ENCODE data around the gene SCD. TPM values are rescaled to one million over a fixed set of nuclear protein-coding genes. Genes with fewer than 3 reads are reported as not detected.

SCD gene
- total RNA-seq, 1 donor from 2014 or later = 276 TPM

DNA sequence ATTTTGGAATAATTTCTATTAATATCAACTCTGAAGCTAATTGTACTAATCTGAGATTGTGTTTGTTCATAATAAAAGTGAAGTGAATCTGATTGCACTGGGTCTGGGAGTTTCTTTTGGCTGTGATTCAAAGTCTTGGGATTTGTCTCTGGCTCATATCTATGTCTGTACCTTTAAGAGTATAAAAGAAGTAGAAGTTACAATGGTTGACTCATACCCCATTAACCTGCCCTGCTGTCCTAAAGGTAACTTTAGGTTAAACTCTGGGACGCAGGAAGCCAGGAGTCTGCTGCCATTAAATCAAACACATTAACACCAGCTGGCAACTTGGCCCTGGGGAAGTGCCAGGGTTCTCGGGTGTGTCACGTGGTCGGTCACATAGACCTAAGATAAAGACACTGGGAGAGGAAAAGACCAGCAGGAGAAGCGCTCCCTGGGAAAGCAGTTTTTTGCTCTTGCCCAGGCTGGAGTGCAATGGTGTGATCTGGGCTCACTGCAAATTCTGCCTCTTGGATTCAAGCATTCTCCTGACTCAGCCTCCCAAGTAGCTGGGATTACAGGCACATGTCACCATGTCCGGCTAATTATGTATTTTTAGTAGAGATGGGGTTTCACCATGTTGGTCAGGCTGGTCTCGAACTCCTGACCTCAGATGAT, 17.8 kb downstream of the SCD start:
- intact Hi-C loops (cut with DNase I) = no loop called here
- H3K4me1 ChIP-seq = peaks cover 12% of the 10 kb centered on the region
- no peaks in the 10 kb centered on the region for H3K9me3 ChIP-seq
- peak; percentile 87 for DNase-seq
- H3K36me3 ChIP-seq = peaks cover 5% of the 10 kb centered on the region
- no peak overlapping the region for H3K27ac ChIP-seq
- H3K4me3 ChIP-seq = no peak overlapping the region
- no peaks in the 10 kb centered on the region for H3K27me3 ChIP-seq
- ATAC-seq = peak; percentile 92
- TF ChIP-seq, protein P1, sequence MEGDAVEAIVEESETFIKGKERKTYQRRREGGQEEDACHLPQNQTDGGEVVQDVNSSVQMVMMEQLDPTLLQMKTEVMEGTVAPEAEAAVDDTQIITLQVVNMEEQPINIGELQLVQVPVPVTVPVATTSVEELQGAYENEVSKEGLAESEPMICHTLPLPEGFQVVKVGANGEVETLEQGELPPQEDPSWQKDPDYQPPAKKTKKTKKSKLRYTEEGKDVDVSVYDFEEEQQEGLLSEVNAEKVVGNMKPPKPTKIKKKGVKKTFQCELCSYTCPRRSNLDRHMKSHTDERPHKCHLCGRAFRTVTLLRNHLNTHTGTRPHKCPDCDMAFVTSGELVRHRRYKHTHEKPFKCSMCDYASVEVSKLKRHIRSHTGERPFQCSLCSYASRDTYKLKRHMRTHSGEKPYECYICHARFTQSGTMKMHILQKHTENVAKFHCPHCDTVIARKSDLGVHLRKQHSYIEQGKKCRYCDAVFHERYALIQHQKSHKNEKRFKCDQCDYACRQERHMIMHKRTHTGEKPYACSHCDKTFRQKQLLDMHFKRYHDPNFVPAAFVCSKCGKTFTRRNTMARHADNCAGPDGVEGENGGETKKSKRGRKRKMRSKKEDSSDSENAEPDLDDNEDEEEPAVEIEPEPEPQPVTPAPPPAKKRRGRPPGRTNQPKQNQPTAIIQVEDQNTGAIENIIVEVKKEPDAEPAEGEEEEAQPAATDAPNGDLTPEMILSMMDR (IDR thresholded peaks at IDR 0.05) = no peak

DNA sequence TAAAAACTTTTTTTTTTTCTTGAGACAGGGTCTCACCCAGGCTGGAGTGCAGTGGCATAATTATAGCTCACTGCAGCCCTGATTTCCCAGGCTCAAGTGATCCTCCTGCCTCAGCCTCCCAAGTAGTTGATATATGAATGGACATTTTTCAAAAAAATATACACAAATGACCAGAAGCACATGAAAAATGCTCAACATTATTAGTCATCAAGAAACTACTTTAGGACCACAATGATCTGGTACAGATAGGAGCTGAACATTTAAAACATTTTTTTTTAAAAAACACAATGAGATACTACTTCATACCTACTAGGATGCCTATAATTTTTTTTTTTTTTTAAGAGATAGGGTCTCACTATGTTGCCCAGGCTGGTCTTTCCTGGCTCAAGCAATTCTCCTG, 21.7 kb downstream of the SCD start:
- Histone ChIP-seq H3K27ac (no peak overlapping the region), H3K36me3 (no peaks in the 10 kb centered on the region), H3K4me1 (peaks cover 39% of the 10 kb centered on the region), H3K27me3 (no peaks in the 10 kb centered on the region), H3K9me3 (no peaks in the 10 kb centered on the region), H3K4me3 (no peak overlapping the region)
- DNase-seq (no peak), ATAC-seq (no peak)
- TF ChIP-seq, protein P1 (IDR thresholded peaks at IDR 0.05) = no peak
- intact Hi-C loops (cut with DNase I) = no loop called here

DNA sequence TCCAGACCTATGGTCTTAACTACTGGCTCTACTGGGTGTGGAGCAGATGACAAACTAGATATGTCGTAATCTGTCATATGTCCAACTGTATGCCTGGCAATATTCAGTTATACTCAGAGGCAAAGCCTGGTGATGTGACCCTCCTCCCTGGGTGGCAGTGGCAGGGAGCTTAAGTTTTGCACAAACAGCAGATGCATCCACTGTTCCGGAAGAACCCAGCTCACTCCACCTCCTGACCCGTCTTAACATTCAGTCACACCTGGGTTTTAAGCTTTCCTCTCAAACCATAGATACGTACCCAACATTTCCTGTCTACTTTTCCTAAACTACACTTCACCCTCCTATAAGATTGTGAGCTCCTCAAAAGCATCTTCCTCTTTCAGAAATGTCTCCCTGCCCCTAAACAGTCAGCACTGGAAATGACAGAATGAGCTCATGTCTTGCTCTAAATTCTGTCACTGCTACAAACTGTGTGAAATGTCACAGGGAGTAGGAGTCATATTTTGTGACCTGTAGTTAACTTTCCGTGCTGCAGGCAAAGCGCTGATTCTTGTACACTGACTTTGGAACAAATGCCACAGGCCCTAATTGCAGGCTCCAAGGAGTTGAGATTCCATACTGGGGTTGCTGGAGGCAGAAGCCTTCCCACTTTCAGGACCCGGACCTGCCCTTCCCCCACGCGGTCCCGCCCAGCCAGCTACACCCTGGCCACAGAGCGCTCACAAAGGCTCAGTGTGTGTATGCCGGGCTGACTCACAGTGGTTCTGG, 23.9 kb downstream of the SCD start:
- Histone ChIP-seq H3K27ac (peak overlapping the region; percentile 67), H3K4me3 (no peak overlapping the region), H3K36me3 (no peaks in the 10 kb centered on the region), H3K4me1 (peaks cover 40% of the 10 kb centered on the region), H3K27me3 (no peaks in the 10 kb centered on the region), H3K9me3 (no peaks in the 10 kb centered on the region)
- ATAC-seq (peak; percentile 53), DNase-seq (peak; percentile 88)
- TF ChIP-seq, protein P1 (IDR thresholded peaks at IDR 0.05) = no peak
- intact Hi-C loops (cut with DNase I) = no loop called here

DNA sequence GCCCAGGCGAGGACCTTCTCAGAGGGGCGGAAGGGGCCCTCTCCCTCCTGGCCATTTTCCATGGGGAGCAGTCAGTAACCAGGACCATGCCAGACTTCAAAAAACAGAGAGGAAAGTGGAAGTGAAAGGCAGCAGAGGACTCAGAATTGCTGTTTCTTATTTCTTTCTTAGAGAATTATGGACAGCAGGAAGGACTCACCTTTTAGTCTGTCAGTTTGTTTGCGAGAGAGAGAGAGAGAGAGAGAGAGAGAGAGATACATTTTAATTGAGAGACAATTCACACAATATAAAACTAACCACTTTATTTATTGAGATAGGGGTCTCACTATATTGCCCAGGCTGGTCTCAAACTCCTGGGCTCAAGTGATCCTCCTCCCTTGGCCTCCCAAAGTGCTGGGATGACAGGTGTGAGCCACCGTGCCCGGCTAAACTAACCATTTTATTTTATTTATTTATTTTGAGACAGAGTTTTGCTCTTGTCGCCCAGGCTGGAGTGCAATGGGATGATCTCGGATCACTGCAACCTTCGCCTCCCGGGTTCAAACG, 24.5 kb downstream of the SCD start:
- TF ChIP-seq, protein P1 (IDR thresholded peaks at IDR 0.05) = no peak
- ATAC-seq = no peak
- Histone ChIP-seq H3K4me1 (peaks cover 40% of the 10 kb centered on the region), H3K27ac (peak overlapping the region; percentile 67), H3K4me3 (no peak overlapping the region), H3K36me3 (no peaks in the 10 kb centered on the region), H3K9me3 (no peaks in the 10 kb centered on the region), H3K27me3 (no peaks in the 10 kb centered on the region)
- intact Hi-C loops (cut with DNase I) = no loop called here
- no peak for DNase-seq

DNA sequence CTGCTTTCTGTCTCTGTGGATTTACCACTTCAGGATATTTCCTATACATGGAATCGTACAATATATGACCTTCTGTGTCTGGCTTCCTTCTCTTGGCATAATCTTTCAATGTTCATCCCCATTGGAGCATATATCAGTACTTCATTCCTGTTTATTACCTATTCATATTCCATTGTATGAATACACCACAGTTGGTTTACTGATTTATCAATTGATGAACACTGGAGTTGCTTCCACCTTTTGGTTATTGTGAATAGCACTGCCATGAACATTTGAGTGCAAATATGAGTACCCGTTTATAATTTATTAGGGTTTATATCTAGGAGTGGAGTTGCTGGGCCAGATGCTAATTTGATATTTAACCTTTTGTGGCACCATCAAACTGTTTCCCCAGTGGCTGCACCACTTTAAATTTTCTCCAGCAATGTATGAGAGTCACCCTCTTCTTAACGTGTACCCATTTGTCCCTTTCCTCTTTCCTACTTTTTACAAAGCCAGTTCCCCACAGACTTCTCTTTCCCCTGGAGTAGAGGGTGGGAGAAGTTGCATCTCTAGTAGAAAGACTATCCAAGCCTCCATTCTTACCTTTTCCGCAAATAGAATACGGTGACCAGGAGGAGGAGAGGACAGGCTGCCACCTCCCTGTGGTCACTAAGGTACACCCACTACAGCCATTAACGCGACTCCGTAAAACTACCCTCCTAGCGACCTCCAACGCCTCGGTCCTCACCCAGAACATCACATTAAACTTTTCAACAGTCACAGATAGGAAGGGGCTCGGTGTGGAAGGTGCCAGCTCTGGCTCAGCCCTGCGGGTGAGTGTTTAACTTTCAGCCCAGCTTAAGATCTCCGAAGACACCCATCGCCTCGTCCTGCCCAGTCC, 25.6 kb downstream of the SCD start:
- DNase-seq = no peak
- ATAC-seq = peak; percentile 0
- TF ChIP-seq, protein P1 (IDR thresholded peaks at IDR 0.05) = no peak
- Histone ChIP-seq H3K36me3 (no peaks in the 10 kb centered on the region), H3K27ac (peak overlapping the region; percentile 94), H3K4me3 (peak overlapping the region; percentile 62), H3K4me1 (peaks cover 40% of the 10 kb centered on the region), H3K9me3 (no peaks in the 10 kb centered on the region), H3K27me3 (no peaks in the 10 kb centered on the region)
- intact Hi-C loops (cut with DNase I) = no loop called here

All from upper lobe of right lung (tissue), 1 donor.